HCT116 (cell line): Measurements from ENCODE around the gene SARS1.

Source experiments
- SIN3A ChIP-seq: IDR thresholded peaks from 2 replicates; pipeline ENCODE4 v1.6.1; 2012; ENCODE audit warnings: low read depth
- YY1 ChIP-seq: IDR thresholded peaks from 2 replicates; pipeline ENCODE4 v1.6.1; 2011; ENCODE audit warnings: low read length, low read depth, moderate library complexity, mild to moderate bottlenecking; ENCODE audit not compliant: insufficient replicate concordance; ENCODE audit errors: extremely low read depth
- ZFX ChIP-seq: fragments of 450-650 bp; IDR thresholded peaks from 2 replicates; pipeline ENCODE4 v1.6.1; 2017
- TF ChIP-seq, protein P1 (sequence below), 3 experiments: fragments of 200-600 bp in 1 of 3; sonication (generic) in 1 of 3; IDR thresholded peaks in 2 of 3; conservative IDR thresholded peaks in 1 of 3; 2 replicates each; pipeline ENCODE4 v1.5.1; 2012 to 2017; ENCODE audit warnings: low read depth in 2 of 3, low read length in 2 of 3, antibody characterized with exemption in 1 of 3, borderline replicate concordance in 1 of 3, control low read depth in 1 of 3, mild to moderate bottlenecking in 1 of 3, mixed read lengths in 1 of 3, mixed run types in 1 of 3, moderate library complexity in 1 of 3; ENCODE audit not compliant: insufficient read depth in 1 of 3

DNA sequence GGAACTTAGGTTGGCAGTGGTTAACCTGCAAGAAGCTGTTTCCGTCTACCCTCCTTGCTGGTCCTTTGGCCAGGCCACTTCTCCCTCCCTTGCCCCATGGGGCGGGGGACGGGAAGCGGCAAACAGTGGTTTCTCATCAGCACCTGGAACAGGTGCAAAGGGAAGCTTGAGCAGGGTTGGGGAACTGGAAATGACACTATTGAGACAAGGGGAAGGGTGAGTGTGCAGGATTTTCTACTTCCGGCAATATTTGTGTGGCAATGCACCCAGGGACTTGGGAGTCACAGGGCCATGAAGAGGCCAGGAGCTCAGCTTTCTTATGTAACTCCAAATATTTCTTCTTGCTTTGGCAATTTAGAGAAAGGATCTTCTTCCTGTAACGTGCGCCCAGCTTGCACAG is 29.0 kb upstream of the SARS1 start:
- TF ChIP-seq, protein P1, sequence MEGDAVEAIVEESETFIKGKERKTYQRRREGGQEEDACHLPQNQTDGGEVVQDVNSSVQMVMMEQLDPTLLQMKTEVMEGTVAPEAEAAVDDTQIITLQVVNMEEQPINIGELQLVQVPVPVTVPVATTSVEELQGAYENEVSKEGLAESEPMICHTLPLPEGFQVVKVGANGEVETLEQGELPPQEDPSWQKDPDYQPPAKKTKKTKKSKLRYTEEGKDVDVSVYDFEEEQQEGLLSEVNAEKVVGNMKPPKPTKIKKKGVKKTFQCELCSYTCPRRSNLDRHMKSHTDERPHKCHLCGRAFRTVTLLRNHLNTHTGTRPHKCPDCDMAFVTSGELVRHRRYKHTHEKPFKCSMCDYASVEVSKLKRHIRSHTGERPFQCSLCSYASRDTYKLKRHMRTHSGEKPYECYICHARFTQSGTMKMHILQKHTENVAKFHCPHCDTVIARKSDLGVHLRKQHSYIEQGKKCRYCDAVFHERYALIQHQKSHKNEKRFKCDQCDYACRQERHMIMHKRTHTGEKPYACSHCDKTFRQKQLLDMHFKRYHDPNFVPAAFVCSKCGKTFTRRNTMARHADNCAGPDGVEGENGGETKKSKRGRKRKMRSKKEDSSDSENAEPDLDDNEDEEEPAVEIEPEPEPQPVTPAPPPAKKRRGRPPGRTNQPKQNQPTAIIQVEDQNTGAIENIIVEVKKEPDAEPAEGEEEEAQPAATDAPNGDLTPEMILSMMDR (IDR thresholded peaks at IDR 0.05 in 2 of 3, conservative IDR thresholded peaks at IDR 0.05 in 1 of 3; ENCODE audit: borderline replicate concordance in 1 of 3, insufficient read depth in 1 of 3, low read depth in 2 of 3, low read length in 2 of 3): no peak
- TF ChIP-seq ZFX: no peak
- no peak for TF ChIP-seq SIN3A
- no peak for TF ChIP-seq YY1
